ENCODE measurements around the gene MMRN1. TPM values are rescaled to one million over a fixed set of nuclear protein-coding genes. Genes with fewer than 3 reads are reported as not detected.

The MMRN1 gene
- total and polyA plus RNA-seq, 4 experiments from 2014 or later = 0.52 to 1.6 (median 0.61) TPM

DNA sequence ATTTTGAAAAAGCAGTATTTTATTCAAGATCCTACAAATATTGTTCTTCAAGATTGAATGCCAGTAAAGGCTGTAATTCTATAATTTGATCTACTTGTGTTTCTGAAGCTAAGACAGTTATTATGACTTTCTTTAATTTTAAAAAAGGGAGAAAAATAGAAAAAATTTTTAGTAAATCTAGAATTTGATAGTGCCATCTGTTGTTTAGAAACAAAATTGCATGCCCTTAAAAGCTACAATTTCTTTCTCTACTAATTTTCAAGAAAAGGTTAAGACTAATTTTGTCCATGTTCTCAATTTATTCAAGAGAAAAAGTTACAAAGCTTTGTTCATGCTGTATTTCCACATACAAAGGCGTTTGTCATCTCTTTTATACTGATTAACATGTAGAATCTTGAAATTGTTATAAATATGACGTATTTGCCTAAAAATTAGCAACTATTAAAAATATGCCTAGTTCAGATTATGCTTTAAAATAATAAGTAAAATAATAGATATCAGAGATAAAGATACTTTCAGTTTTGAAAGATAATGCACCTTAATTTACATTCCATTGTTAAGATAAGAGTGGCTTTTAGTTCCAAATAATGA is 25.6 kb upstream of the MMRN1 start:
- Mint-ChIP-seq H3K27me3 (peaks cover 9 to 12% of the 10 kb centered on the region in 2 donors), H3K4me1 (no peaks in the 10 kb centered on the region), H3K27ac (no peak overlapping the region), H3K9me3 (peaks cover 0 to 1% (median 0%) of the 10 kb centered on the region in 8 donors), H3K36me3 (no peaks in the 10 kb centered on the region), H3K4me3 (no peak overlapping the region)
- H3K9me3 ChIP-seq (ENCODE audit: control insufficient read depth in 1 of 2, low read length in 2 of 2) = no peaks in the 10 kb centered on the region
- no peak overlapping the region for H3K27ac ChIP-seq (ENCODE audit: low read depth, low read length)
- H3K27me3 ChIP-seq (ENCODE audit: insufficient read depth, low read length) = no peaks in the 10 kb centered on the region
- intact Hi-C loops (cut with micrococcal nuclease) = no loop called here
- ChIA-PET CTCF (ENCODE audit: partially characterized antibody) (no interaction called here), POLR2A (ENCODE audit: partially characterized antibody) (no interaction called here)
- no peak overlapping the region for H3K4me3 ChIP-seq (ENCODE audit: low read length in 2 of 2)
- no peaks in the 10 kb centered on the region for H3K36me3 ChIP-seq (ENCODE audit: insufficient read depth, low read length)
- H3K4me1 ChIP-seq (ENCODE audit: insufficient read depth, low read length) = no peaks in the 10 kb centered on the region
- no peak for DNase-seq

GRCh38 chr4:89871211-89871610 is 23.4 kb upstream of the MMRN1 start:
- Histone ChIP-seq H3K4me1 (ENCODE audit: insufficient read depth, low read length) (no peaks in the 10 kb centered on the region), H3K27ac (ENCODE audit: low read depth, low read length) (no peak overlapping the region), H3K36me3 (ENCODE audit: insufficient read depth, low read length) (no peaks in the 10 kb centered on the region), H3K4me3 (ENCODE audit: low read length in 2 of 2) (no peak overlapping the region), H3K9me3 (ENCODE audit: control insufficient read depth in 1 of 2, low read length in 2 of 2) (no peaks in the 10 kb centered on the region), H3K27me3 (ENCODE audit: insufficient read depth, low read length) (no peaks in the 10 kb centered on the region)
- no peak for DNase-seq
- Mint-ChIP-seq H3K4me3 (no peak overlapping the region), H3K36me3 (no peaks in the 10 kb centered on the region), H3K27me3 (peaks cover 12% of the 10 kb centered on the region in 2 donors), H3K9me3 (no peaks in the 10 kb centered on the region), H3K27ac (no peak overlapping the region), H3K4me1 (no peaks in the 10 kb centered on the region)
- ChIA-PET CTCF (ENCODE audit: partially characterized antibody) (interaction anchor here (0.7 kb wide), 1 partner anchor 29 kb away, joined by 3 read pairs; no protein-coding TSS in a partner anchor), POLR2A (ENCODE audit: partially characterized antibody) (no interaction called here)
- intact Hi-C loops (cut with micrococcal nuclease) = no loop called here

GRCh38 chr4:89876548-89876947 is 18.1 kb upstream of the MMRN1 start:
- Histone ChIP-seq H3K36me3 (ENCODE audit: insufficient read depth, low read length) (no peaks in the 10 kb centered on the region), H3K27me3 (ENCODE audit: insufficient read depth, low read length) (no peaks in the 10 kb centered on the region), H3K4me3 (ENCODE audit: low read length in 2 of 2) (no peak overlapping the region), H3K27ac (ENCODE audit: low read depth, low read length) (no peak overlapping the region), H3K4me1 (ENCODE audit: insufficient read depth, low read length) (no peaks in the 10 kb centered on the region), H3K9me3 (ENCODE audit: control insufficient read depth in 1 of 2, low read length in 2 of 2) (no peaks in the 10 kb centered on the region)
- CTCF ChIA-PET (ENCODE audit: partially characterized antibody) = no interaction called here
- Mint-ChIP-seq H3K36me3 (no peaks in the 10 kb centered on the region), H3K4me3 (no peak overlapping the region), H3K9me3 (no peaks in the 10 kb centered on the region), H3K27me3 (peaks cover 9 to 12% of the 10 kb centered on the region in 2 donors), H3K27ac (no peak overlapping the region), H3K4me1 (peaks cover 0 to 2% (median 0%) of the 10 kb centered on the region in 4 donors)
- DNase-seq = no peak
- POLR2A ChIA-PET (ENCODE audit: partially characterized antibody) = no interaction called here
- intact Hi-C loops (cut with micrococcal nuclease) = no loop called here

GRCh38 chr4:89878611-89879010 is 16.0 kb upstream of the MMRN1 start:
- no peak for DNase-seq
- intact Hi-C loops (cut with micrococcal nuclease) = no loop called here
- no peak overlapping the region for H3K27ac ChIP-seq (ENCODE audit: low read depth, low read length)
- no peaks in the 10 kb centered on the region for H3K36me3 ChIP-seq (ENCODE audit: insufficient read depth, low read length)
- POLR2A ChIA-PET (ENCODE audit: partially characterized antibody) = no interaction called here
- no peak overlapping the region for H3K4me3 ChIP-seq (ENCODE audit: low read length in 2 of 2)
- H3K4me3 Mint-ChIP-seq = no peak overlapping the region
- no peaks in the 10 kb centered on the region for H3K36me3 Mint-ChIP-seq
- H3K27me3 Mint-ChIP-seq = peaks cover 7 to 12% of the 10 kb centered on the region in 2 donors
- no peaks in the 10 kb centered on the region for H3K4me1 ChIP-seq (ENCODE audit: insufficient read depth, low read length)
- CTCF ChIA-PET (ENCODE audit: partially characterized antibody) = interaction anchor here (0.6 to 1.5 kb wide), 4 partner anchors 14 to 719 kb away, joined by 3 read pairs; no protein-coding TSS in a partner anchor
- no peaks in the 10 kb centered on the region for H3K9me3 Mint-ChIP-seq
- H3K27ac Mint-ChIP-seq = no peak overlapping the region
- H3K4me1 Mint-ChIP-seq = peaks cover 0 to 2% (median 0%) of the 10 kb centered on the region in 4 donors
- H3K9me3 ChIP-seq (ENCODE audit: control insufficient read depth in 1 of 2, low read length in 2 of 2) = no peaks in the 10 kb centered on the region
- H3K27me3 ChIP-seq (ENCODE audit: insufficient read depth, low read length) = no peaks in the 10 kb centered on the region

DNA sequence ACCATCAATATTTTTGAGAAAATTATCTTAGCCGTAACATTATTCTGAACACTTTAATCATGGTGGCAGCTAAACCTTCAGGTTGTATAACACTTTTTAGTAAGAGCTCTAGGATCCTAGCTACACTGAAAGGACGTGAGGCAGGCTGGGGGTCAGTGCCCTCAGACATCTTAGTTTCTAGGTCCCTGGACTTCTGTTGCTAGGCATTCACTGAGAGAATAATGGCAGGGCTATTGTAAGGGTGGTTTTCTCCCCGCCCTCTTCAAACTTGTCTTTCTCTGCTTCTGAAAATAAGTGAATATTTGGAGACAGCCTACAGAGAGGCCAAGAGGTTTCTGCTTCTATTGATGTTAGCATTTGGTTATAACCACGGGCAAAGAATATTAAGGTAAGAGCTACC is 15.4 kb upstream of the MMRN1 start:
- intact Hi-C loops (cut with micrococcal nuclease) = no loop called here
- no peak overlapping the region for H3K27ac Mint-ChIP-seq
- H3K9me3 Mint-ChIP-seq = no peaks in the 10 kb centered on the region
- peaks cover 7 to 12% of the 10 kb centered on the region in 2 donors for H3K27me3 Mint-ChIP-seq
- no peaks in the 10 kb centered on the region for H3K36me3 ChIP-seq (ENCODE audit: insufficient read depth, low read length)
- CTCF ChIA-PET (ENCODE audit: partially characterized antibody) = interaction anchor here (0.6 to 1.5 kb wide), 3 partner anchors 15 to 720 kb away, joined by 3 read pairs; no protein-coding TSS in a partner anchor
- H3K27me3 ChIP-seq (ENCODE audit: insufficient read depth, low read length) = no peaks in the 10 kb centered on the region
- H3K4me3 ChIP-seq (ENCODE audit: low read length in 2 of 2) = no peak overlapping the region
- H3K4me1 ChIP-seq (ENCODE audit: insufficient read depth, low read length) = no peaks in the 10 kb centered on the region
- no peaks in the 10 kb centered on the region for H3K36me3 Mint-ChIP-seq
- H3K9me3 ChIP-seq (ENCODE audit: control insufficient read depth in 1 of 2, low read length in 2 of 2) = no peaks in the 10 kb centered on the region
- H3K4me3 Mint-ChIP-seq = no peak overlapping the region
- DNase-seq = no peak
- H3K4me1 Mint-ChIP-seq = peaks cover 0 to 2% (median 0%) of the 10 kb centered on the region in 4 donors
- no peak overlapping the region for H3K27ac ChIP-seq (ENCODE audit: low read depth, low read length)
- POLR2A ChIA-PET (ENCODE audit: partially characterized antibody) = no interaction called here

GRCh38 chr4:89889289-89889688 is 5.4 kb upstream of the MMRN1 start:
- Histone ChIP-seq H3K27me3 (ENCODE audit: insufficient read depth, low read length) (no peaks in the 10 kb centered on the region), H3K36me3 (ENCODE audit: insufficient read depth, low read length) (no peaks in the 10 kb centered on the region), H3K4me1 (ENCODE audit: insufficient read depth, low read length) (peaks cover 6% of the 10 kb centered on the region), H3K9me3 (ENCODE audit: control insufficient read depth in 1 of 2, low read length in 2 of 2) (no peaks in the 10 kb centered on the region), H3K27ac (ENCODE audit: low read depth, low read length) (no peak overlapping the region), H3K4me3 (ENCODE audit: low read length in 2 of 2) (no peak overlapping the region)
- Mint-ChIP-seq H3K4me3 (no peak overlapping the region), H3K27me3 (peaks cover 6 to 7% of the 10 kb centered on the region in 2 donors), H3K36me3 (no peaks in the 10 kb centered on the region), H3K4me1 (peaks cover 0 to 5% (median 3%) of the 10 kb centered on the region in 4 donors), H3K9me3 (peaks cover 0 to 7% (median 0%) of the 10 kb centered on the region in 8 donors), H3K27ac (no peak overlapping the region)
- no peak for DNase-seq
- POLR2A ChIA-PET (ENCODE audit: partially characterized antibody) = no interaction called here
- CTCF ChIA-PET (ENCODE audit: partially characterized antibody) = no interaction called here
- intact Hi-C loops (cut with micrococcal nuclease) = no loop called here

DNA sequence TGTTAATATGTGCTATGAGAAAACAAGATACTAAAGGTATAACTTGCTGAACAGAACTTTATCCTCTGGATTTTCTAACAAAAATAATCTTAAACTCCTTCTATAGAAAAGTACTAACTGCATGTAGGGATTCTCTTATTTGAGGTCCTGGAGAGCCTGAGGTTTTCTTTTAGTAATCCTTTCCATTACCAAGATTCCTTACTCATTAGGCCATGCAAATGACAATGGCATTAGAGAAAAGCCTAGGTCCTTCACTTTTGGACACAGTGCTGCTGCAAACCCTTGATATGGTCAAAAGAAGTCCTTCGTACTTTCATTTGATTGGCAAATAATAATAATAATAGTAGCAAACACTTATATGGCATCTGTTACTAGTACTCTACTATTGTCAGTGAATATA is 3.2 kb downstream of the MMRN1 start:
- Histone ChIP-seq H3K36me3 (ENCODE audit: insufficient read depth, low read length) (no peaks in the 10 kb centered on the region), H3K27ac (ENCODE audit: low read depth, low read length) (no peak overlapping the region), H3K9me3 (ENCODE audit: control insufficient read depth in 1 of 2, low read length in 2 of 2) (no peaks in the 10 kb centered on the region), H3K4me1 (ENCODE audit: insufficient read depth, low read length) (peaks cover 24% of the 10 kb centered on the region), H3K27me3 (ENCODE audit: insufficient read depth, low read length) (no peaks in the 10 kb centered on the region), H3K4me3 (ENCODE audit: low read length in 2 of 2) (no peak overlapping the region)
- intact Hi-C loops (cut with micrococcal nuclease) = no loop called here
- POLR2A ChIA-PET (ENCODE audit: partially characterized antibody) = no interaction called here
- H3K9me3 Mint-ChIP-seq = no peaks in the 10 kb centered on the region
- CTCF ChIA-PET (ENCODE audit: partially characterized antibody) = interaction anchor here (1.0 to 1.7 kb wide), 3 partner anchors 12 to 459 kb away, joined by 3 to 4 read pairs (median 3); no protein-coding TSS in a partner anchor
- H3K4me3 Mint-ChIP-seq = no peak overlapping the region
- H3K4me1 Mint-ChIP-seq = peaks cover 11 to 23% (median 18%) of the 10 kb centered on the region in 4 donors
- no peaks in the 10 kb centered on the region for H3K36me3 Mint-ChIP-seq
- no peak overlapping the region for H3K27ac Mint-ChIP-seq
- H3K27me3 Mint-ChIP-seq = no peaks in the 10 kb centered on the region
- no peak for DNase-seq

Data from CD4-positive, alpha-beta memory T cell (primary cell).